ENCODE data around the gene CCDC92B.
"Not testable (repeated sequence)": the region's sequence is repeated elsewhere in the genome, so short reads cannot be mapped to it uniquely, and the experiment has no call there.

Gene CCDC92B

DNA sequence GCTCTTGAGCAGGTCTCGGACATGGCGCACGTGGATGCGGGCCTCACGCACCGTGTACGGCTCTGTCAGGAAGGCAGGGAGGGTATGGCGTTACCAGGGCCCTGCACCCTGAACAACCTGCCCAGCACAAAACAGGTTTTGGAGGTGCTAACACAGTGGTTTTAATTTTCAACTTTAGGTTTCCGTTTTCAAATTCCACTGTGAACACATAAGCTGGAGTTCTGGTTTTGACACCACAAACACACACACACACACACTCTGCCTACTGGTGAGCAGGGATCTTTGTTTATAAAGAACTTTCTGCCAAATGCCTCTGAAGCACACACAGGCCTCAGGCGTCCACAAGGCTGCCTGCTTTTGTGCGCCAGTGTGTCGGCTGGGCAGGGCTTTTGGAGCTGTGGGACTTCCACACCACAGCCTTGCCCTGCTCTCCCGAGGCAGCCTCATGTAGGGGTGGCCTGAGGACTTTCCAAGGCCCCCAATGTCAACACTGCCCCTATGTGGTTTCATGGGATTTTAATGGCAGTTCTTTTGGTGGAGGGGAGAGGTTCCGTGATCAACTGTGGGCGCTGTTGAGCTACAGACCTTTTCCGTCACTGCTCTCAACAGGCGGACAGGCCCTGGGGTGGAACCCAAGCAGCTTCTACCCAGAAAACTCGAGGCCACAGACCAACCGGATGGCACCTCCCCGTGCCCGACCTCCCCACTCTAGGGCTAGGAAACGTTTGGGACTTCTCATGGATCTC, 47.3 kb downstream of the CCDC92B start:
- DNase-seq, result no peak

DNA sequence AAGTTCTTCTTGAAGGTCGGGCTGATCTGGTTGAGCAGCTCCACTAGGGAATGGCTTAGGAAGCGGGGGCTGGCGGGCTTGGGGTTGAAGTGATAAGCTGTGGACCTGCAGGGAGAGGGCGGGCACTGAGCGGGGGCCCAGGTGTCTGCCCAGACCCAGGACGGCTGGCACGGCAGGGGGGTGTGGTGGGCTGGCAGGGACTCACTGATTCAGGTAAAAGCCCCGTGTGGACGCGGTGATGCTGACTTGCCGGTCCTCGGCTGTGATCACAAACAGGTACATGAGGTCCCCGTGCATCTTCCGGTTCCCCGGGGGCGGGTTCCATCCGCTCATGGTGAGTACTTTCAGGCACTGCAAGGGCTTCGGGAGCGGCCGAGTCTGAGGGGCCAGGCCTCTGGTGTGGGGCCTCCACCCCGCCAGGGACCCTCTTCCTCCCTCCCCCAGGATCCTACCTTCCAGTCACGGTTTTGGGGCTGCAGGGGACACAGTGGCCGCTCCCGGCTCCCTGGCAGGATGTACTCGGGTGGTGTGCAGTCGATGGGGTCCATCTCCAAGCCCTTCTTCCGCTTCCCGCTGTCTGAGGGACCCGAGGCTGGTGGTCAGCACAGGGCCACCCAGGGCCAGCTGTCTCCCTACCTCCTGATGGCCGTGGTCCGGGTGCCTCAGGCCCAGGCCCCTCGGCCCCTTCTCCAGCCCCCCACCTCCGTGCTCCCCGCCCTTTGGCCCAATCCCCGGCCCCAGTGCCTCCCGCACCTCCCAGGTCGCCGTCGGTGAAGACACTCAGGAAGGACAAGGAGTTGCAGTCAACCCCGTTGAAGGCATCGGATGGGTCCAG, 48.1 kb downstream of the CCDC92B start:
- no peak for DNase-seq

DNA sequence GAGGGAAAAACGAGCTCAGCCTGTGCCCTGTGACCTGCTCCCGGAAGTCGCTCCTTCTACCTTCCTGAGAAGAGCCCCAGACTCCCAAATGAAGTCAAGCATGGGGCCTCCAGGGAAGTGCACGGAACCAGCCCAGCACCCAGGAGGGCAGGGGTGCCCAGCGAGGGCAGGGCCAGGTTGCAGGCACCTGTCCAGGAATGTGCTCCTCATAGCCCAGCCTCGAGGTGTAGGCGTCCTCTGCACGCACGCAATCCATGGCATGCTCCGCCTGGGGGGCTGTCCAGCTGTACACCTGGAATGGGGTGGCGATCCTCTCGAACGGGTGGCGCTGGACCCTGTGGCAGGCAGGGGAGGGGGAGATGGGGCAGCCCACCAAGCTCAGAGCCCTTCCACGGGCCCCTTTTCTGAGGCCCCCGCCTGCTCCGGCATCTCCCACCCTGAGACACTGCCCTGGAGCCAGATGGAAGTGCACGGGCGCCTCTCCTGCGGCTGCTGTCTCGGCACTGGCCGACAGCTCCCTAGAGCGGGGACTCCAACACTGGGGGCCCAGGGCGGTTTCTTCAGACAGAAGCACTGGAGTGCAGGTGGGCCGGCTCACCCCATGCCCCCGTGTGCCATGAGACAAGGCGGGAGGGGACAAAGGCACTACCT, 48.8 kb downstream of the CCDC92B start:
- peak; percentile 93 for DNase-seq

DNA sequence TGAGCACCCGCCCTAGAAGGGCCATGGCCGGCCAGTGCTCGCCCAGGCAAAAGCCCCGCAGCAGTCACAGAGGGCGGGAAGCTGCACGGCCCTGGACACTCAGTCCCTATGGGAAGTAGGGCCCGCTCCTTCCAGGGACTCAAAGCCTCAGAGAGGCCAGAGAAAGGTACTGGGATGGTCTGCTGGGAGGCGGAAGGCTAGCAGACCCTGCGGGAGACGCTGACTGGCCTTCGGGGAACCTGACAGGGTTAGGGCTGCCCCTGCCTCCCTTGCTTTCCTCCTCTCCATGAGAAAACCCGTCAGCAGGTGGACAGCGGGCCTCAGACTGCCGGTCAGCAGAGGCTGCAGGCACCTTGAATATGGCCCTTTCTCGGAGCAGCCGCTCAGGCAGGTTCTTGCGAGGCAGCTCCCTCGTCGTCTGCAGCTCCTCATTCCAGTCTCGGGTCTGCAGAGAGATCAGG, 49.4 kb downstream of the CCDC92B start:
- no peak for DNase-seq

DNA sequence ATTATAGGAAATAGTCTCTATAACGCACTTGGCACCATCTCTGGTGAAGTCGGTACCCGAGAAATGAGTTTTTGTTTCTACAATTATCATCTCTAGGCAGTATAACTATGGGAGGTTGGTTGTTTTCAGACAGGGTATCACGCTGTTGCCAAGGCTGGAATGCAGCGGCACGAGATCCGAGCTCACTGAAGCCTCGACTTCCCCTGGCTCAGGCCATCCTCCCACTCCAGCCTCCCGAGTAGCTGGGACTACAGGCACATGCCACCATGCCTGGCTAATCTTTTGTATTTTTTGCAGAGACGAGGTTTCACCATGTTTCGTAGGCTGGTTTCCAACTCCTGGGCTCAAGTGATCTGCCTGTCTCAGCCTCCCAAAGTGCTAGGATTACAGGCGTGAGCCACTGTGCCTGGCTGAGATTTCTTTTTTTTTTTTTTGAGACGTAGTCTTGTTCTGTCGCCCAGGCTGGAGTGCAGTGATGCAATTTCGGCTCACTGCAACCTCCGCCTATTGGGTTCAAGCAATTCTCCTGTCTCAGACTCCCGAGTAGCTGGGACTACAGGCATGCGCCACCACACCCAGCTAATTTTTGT, 50.1 kb downstream of the CCDC92B start:
- not testable (repeated sequence) for DNase-seq

DNA sequence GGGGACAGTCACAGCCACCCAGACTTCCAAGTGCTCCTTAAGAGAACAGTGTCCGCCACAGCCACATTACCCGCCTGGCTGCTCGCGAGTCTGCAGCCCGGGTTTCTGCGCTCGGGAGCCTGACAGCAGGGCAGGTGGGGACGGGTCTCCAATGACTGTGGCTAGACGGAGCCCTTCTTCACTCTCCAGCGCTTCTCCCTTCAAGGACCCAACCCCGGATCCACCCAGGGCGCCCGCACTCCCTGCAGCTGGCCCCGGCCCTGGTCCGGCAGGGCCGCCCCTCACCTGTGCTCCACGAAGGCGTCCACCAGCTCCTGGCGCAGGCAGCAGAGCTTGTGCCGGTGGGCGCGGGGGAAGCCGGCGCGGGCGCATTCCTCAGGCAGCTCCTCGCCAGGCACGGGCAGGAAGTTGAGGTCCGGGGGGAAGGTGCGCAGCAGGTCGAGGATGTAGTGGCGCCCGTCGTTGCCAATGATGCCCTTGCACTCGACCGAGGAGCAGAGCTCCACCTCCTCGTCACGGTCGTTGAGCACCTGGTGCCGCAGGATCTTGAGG, 51.8 kb downstream of the CCDC92B start:
- no peak for DNase-seq

DNA sequence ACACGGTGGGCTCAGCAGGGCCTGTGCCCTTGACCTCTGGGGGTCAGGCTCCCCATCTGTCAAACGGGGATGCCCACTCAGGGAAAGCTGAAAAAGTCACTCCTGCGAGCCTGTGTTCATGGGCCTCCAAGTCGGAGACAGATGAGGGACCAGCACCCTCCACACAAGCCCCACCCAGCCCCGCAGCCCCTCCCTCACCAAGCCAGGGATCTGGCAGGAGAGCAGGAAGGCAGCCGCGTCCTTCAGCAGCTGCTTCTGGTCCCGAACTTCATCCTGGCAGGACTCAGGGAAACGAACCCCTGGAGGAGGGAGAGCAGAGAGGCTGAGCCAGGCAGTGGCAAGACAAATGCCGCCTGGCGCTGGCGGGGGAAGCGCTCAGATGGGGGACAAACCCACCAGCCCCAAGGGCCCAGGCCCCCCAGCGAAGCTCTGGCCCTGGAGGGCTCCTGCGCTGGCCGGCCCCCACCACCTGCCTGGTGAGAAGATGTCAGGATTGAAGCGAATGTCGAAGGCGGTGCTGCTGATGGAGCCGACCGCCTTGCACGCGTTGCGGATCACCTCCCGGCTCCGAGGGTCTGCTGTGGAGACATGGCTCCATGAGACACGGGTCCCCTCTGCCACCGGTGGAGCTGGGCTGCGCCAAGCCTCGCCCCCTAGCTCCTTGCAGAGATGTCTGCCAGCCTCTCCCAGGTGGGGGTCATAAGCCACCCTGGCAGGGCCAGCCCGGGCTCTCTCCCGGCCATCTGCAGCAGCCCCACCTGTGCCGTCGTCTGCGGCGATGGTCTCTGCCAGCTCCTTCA, 53.3 kb downstream of the CCDC92B start:
- no peak for DNase-seq

DNA sequence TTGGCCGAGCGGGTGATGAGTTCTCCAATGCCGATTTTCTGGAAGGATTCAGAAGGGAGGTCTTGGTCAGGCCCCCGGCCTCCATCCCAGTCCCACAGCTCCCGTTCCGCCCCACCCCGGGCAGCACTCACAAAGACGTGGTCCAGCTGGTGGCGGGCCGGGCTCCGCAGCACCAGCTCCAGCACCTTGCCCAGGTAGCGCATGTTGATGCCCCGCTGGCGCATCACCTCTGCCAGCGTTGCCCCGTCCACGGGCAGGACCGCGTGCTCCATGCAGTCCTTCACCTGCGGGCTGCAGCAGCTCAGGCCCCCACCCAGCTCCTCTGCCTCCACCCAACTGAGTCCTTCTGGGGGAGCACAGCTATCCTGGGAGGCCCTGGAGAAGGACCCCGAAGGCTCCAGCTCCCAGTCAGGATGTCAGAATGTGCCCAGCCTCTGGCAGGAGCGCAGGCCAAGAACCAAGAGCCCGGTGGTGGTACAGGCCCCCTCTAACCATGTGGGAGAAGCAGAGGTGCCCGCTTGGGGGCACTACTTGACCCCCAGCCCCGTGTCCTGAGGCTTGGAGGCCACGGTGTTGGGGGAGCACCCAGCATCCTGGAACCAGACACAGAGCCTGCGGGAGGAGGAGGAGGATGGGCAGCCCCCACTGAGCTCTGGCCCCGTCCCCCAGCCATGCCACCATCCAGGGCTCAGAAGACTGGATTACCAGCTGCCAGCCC, 54.0 kb downstream of the CCDC92B start:
- DNase-seq, result no peak

DNA sequence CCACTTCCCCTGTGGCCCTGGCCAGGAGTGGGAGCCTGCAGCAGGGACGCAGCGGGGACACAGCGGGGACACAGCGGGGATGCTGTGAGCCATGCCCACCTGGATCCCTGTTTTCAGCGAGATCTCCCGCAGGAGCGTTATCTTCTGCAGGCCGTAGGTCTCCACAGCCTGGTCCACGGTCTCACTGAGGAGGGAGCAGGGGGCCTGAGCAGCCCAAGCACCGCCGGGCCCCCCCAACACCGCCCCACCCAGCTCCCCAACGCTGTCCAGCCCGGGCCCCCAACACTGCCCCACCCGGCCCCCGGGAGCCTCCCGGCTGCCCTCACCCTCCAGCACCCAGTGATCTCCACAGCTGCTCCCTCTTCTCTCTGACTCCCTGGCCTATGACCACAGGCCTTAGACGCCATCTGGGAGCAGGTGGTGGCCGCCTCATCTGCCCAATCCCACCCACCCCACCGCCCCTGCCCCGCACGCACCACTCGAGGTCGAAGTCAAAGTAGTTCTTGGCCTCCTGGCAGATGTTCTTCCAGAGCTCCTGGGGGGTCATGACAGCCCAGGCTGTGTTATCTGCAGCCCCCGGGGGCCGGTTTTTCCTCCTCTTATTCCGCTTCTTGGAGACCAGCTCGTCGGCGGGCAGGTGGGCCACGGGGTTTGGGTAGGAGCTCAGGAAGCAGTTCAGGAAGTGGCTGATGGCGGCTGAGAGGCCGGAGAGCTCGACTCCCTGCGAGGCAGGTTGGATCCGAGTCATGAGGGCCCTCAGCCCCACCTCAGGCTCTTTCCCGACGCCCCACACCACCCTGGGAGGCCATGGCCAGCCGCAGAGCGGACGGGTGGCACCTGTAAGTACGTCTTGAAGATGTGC, 54.8 kb downstream of the CCDC92B start:
- DNase-seq, result no peak

DNA sequence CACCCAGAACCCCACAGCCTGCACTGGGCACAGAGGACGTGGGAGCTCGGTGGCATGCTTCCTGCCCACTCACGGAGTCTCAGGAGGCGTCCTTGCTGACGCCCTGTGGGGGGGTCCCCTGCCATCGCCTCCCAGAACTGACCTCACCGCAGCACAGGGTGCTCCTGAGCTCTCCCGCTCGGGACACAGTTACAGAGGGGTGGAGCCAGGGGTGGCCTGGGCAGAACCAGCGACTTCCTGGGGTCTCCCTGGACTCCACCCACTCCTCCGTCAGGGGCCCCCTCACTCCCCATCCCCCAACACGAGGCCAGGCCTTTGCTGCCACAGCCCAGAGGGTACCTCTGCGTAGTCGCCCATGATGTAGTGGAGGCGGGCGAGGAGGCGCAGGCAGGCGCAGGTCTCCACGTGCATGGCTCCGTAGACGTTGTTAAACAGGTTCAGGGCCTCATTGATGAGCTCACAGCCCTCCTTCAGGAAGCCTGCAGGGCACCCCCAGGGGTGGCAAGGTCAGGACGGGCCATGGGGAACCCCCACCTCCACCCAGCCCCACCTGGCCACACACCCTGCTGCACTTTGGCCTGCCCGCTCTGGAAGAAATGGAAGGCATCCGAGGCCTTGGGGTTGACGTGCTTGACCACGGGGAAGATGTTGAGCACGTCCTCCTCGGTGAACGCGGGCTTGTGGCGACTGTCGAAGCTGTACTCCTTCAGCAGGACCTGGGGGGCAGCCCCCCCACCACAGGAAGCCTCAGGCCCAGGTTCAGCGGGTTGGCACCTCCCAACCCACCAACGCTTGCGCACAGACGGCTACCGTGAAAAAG, 55.7 kb downstream of the CCDC92B start:
- no peak for DNase-seq

DNA sequence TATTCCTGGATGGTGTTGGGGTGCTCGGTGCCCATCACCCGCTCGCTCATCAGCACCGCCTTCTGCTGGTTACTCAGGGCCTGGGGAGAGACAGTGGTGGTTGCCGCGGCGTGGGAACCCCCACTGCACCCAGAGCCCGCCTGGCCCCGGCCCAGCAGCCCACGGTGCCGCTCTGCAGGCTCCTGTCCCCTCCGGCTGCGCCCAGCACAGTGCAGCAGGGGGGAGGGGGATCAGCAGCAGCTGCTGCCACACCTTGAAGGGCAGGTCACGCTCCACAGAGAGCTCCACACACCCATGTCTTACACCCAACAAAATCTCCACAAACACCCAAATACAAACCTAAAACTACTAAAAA, 56.7 kb downstream of the CCDC92B start:
- no peak for DNase-seq

DNA sequence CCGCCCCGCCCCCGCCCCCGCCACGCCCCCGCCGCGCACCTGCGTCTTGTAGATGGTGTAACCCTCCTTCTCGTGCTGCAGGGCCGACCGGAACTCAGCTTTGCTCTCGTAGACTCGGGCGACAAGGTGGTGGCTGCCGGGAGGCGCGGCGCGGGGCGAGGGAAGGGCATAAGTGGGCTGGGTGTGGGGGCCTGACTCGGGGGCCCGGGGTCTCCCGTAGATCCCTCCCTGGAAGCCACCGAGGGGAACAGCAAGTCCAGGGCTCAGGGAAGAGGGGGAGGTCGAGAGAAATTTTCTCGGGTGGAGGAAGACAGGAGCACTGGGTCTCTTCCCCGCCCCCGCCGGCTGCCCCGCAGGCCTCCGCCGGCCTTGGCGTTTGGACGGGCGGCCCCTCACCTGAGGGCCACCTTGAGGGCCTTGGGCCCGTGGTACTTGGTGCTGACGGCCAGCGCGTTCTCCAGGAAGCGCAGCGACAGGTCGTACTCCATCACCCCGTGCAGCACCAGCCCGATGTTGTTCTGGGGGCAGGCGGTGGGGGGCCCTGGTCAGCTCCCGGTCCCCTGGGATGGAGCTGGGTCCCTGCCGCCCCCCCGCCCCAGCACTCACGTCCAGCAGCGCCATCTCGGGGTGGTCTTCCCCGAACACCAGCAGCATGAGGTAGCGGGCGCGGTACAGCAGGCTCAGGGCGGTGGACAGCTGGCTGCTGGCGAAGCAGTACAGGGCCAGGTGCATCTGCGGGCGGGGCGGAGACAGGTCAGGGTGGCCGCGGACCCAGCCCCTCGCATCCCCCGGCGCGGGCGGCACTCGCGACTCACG, 57.3 kb downstream of the CCDC92B start:
- DNase-seq, result no peak

DNA sequence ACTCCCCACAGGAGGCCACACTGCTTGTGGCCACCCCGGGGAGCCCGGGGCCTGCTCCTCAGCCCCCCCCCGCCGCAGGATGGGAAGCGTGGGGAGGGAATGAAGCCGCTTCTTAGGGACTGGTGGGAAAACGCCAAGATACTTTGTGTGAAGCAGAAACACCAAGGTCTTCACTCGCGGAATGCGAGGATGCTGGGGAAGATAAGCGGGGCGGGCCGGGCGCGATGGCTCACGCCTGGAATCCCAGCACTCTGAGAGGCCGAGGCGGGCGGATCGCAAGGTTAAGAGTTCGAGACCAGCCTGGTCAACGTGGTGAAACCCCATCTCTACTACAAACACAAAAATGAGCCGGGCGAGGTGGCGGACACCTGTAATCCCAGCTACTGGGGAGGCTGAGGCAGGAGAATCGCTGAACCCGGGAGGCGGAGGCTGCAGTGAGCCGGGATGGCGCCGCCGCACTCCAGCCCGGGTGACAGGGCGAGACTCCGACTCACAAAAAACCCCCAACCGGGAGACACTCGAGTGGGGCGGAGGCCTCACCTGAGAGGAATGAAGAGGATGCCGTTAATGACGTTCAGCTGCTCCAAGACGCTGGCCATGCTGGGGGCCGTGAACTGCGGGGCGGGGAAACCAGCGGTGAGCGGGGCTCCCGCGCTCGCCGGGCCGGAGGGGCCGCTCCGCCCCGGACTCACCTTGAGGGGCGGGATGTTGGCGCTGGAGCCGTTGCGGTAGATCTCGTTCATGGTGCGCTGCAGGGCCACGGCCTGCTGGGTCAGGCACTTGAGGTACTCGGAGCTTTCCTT, 58.2 kb downstream of the CCDC92B start:
- DNase-seq, result no peak

DNA sequence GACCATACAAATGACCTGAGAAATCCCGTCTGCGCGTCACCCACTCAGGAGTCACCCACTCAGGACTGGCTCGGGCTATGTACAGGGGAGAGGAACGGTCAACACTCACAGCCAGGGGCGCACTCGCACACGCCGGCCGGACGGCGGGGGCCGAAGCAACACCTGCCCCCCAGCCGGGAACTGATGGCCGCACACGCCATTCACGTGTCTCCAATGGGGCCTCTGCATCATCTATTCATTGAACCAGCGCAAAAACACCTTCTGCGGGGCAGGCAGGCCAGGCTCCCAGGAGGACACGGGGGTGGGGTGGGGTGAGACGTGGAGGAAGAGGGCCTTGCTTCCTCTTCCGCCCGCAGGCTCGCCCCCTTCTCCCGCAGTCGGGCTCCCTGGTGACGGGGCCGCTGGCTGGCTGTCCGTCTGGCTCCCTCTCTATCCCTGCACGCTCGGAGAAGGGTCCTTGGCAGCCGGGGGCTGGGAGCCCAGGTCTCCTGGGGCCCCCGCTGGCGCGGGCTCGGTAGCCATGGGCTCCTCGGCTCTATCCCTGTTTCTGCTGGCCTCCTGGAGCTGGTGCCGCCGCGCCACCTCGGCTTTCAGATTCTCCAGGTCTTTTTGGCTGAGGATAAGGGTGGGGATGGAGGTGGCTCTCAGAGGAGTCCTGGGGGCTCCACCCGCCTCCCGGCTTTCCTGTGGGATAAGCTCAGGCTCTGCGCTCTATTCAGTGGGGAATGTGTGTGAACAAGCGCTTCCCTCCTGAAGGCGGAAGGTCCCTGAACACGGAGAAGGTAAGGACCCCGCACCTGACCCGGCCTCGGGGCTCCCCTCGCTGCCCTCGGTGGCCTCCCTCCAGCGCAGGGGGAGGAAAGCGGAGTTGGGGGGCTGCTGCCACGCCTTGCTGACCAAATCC, 59.0 kb downstream of the CCDC92B start:
- DNase-seq, result no peak

DNA sequence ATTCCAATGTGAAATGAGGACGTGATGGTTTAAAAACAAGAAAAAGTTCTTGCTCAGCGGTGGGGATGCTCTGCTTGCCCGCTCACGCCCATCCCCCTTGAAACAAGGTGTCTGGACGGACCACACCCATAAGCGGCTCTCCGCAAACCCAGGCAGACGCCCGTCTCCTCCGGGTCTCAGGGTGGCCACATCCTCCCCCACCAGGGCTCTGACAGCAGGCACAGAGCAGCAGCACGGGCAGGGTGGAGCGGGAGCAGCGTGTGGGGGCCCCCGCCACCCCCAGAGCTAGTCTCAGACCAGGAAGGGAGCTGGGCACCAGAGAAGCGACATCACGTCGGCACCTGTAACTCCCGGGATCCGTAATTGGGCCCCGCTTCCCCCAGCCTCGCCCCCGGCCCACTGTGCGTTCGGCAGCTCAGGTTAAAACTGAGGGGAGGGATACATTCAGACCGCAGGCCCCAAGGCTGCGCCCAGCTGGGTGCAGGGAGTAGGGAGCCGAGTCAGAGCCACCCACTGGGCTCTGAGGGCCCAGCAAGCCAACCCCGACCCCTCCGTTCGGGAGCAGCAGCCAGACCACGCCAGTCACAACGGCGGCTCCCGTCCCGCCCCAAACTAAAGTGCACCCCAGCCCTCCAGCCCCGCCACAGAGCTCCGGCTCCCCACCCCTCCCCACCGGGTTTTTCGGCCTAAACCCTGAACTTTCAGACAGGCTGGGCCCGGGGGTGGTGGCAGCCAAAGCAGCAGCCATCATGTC, 59.9 kb downstream of the CCDC92B start:
- DNase-seq, result no peak

Measured in NCI-H748 treated with DMSO at 0.1 percent for 48 hours (cell line).